K562 (cell line): ENCODE measurements around the gene CYP2R1. TPM values are rescaled to one million over a fixed set of nuclear protein-coding genes. Genes with fewer than 3 reads are reported as not detected.

Experiments used
- EP300 ChIP-seq: IDR thresholded peaks from 2 replicates; pipeline ENCODE4 v1.6.1; 2012; ENCODE audit warnings: low read length, improper control_type of control experiment
- ESRRA ChIP-seq: fragments of 450-650 bp; IDR thresholded peaks from 2 replicates; pipeline ENCODE4 v1.6.1; 2014; ENCODE audit warnings: low read depth, mild to moderate bottlenecking, moderate library complexity, borderline replicate concordance
- GABPA ChIP-seq: fragments of 200-800 bp; sonication (Bioruptor generic); conservative IDR thresholded peaks from 2 replicates; pipeline ENCODE4 v1.6.1; 2016; ENCODE audit warnings: low read depth, missing genetic modification characterization, missing compliant biosample characterization
- GTF2A2 ChIP-seq: IDR thresholded peaks from 2 replicates; pipeline ENCODE4 v1.6.1; 2016; ENCODE audit warnings: mild to moderate bottlenecking, missing genetic modification characterization, missing compliant biosample characterization
- ILK ChIP-seq: fragments of 450-650 bp; IDR thresholded peaks from 2 replicates; pipeline ENCODE4 v1.6.1; 2016; ENCODE audit warnings: missing genetic modification characterization, low read depth, mild to moderate bottlenecking, missing compliant biosample characterization, moderate library complexity, borderline replicate concordance
- IRF2 ChIP-seq: sonication (generic); formaldehyde crosslinking; IDR thresholded peaks from 2 replicates; pipeline ENCODE4 v1.8.1; 2022; ENCODE audit warnings: mild to moderate bottlenecking, missing genetic modification reagents
- RBM39 ChIP-seq: fragments of 200-400 bp; formaldehyde crosslinking; optimal IDR thresholded peaks from 2 replicates; pipeline ENCODE3; 2018; ENCODE audit warnings: low read depth, low read length
- RCOR1 ChIP-seq, 2 experiments: IDR thresholded peaks; 2 replicates each; pipeline ENCODE4 v1.6.1; 2012; ENCODE audit warnings: low read depth in 2 of 2, low read length in 2 of 2, borderline replicate concordance in 1 of 2, improper control_type of control experiment in 1 of 2
- SREBF2 ChIP-seq: sonication (generic); formaldehyde crosslinking; IDR thresholded peaks from 2 replicates; pipeline ENCODE4 v1.4.0; 2020; ENCODE audit warnings: mild to moderate bottlenecking, missing genetic modification reagents
- STAG1 ChIP-seq: sonication (generic); formaldehyde crosslinking; IDR thresholded peaks from 2 replicates; pipeline ENCODE4 v1.5.0; 2020; ENCODE audit warnings: missing genetic modification reagents, borderline replicate concordance
- TCF15 ChIP-seq: fragments of 250-450 bp; sonication (Bioruptor Pico); IDR thresholded peaks from 2 replicates; pipeline ENCODE4 v1.8.0; 2022; ENCODE audit warnings: moderate library complexity, mild to moderate bottlenecking, inconsistent platforms
- TFAM ChIP-seq: fragments of 250-450 bp; sonication (Bioruptor Pico); conservative IDR thresholded peaks from 2 replicates; pipeline ENCODE4 v1.5.0; 2021; ENCODE audit warnings: mild to moderate bottlenecking, moderate library complexity
- THRA ChIP-seq: fragments of 450-650 bp; IDR thresholded peaks from 2 replicates; pipeline ENCODE4 v1.6.1; 2017; ENCODE audit warnings: mild to moderate bottlenecking, moderate library complexity
- YY1 ChIP-seq, 3 experiments: IDR thresholded peaks; 2 replicates each; pipeline ENCODE4 v1.6.1; 2011; ENCODE audit warnings: low read length in 2 of 3, mild to moderate bottlenecking in 2 of 3, moderate library complexity in 2 of 3, borderline replicate concordance in 1 of 3, control low read depth in 1 of 3, low read depth in 1 of 3; ENCODE audit not compliant: insufficient read depth in 3 of 3, insufficient replicate concordance in 2 of 3, control insufficient read depth in 1 of 3, insufficient read length in 1 of 3; ENCODE audit errors: extremely low read depth in 1 of 3
- ZKSCAN3 ChIP-seq: fragments of 250-450 bp; sonication (Bioruptor Pico); IDR thresholded peaks from 2 replicates; pipeline ENCODE4 v1.4.0; 2020
- ZKSCAN8 ChIP-seq: fragments of 200-800 bp; sonication (Bioruptor generic); IDR thresholded peaks from 2 replicates; pipeline ENCODE4 v1.6.1; 2016; ENCODE audit warnings: missing genetic modification characterization, missing compliant biosample characterization
- ZNF124 ChIP-seq: sonication (generic); formaldehyde crosslinking; IDR thresholded peaks from 2 replicates; pipeline ENCODE4 v1.8.1; 2022; ENCODE audit warnings: missing genetic modification reagents
- ZNF354B ChIP-seq: fragments of 250-450 bp; sonication (Bioruptor Pico); IDR thresholded peaks from 2 replicates; pipeline ENCODE4 v1.4.0; 2020
- ZNF780A ChIP-seq: fragments of 250-450 bp; sonication (Bioruptor Pico); IDR thresholded peaks from 2 replicates; pipeline ENCODE4 v1.5.0; 2021; ENCODE audit warnings: mild to moderate bottlenecking
- polyA plus RNA-seq, 8 experiments: library from polyadenylated mRNA; depleted of rRNA in 4 of 8; stranded (reverse) in 5 of 8; unstranded in 3 of 8; fragments of >200 nt; fragmentation: Nextera tagmentation in 2 of 8; fragmentation: Illumina TruSeq in 1 of 8; extraction: Ambion mirVana in 2 of 8; extraction: Trizol in 1 of 8; gene quantifications; 2 replicates each; pipeline versions ENCODE4 v1.2.1 to v1.2.3, GENCODE V29; 2011 to 2014; ENCODE audit warnings: inconsistent platforms in 1 of 8, missing spikeins in 1 of 8
- total RNA-seq, 7 experiments: library from RNA; depleted of rRNA in 6 of 7; stranded (reverse); fragments of >200 nt in 6 of 7; fragmentation: Illumina TruSeq in 2 of 7; extraction: Trizol in 2 of 7; gene quantifications; 2 replicates each; pipeline versions ENCODE4 v1.2.1 to v1.2.3, GENCODE V29; 2011 to 2021; ENCODE audit warnings: low replicate concordance in 1 of 7
- TF ChIP-seq, protein P1 (sequence below): IDR thresholded peaks from 3 replicates; pipeline ENCODE4 v1.6.1; 2011; ENCODE audit warnings: borderline replicate concordance, mild to moderate bottlenecking; ENCODE audit not compliant: insufficient read length, insufficient read depth
- TF ChIP-seq, protein P2 (sequence below): fragments of 450-650 bp; formaldehyde crosslinking; IDR thresholded peaks from 2 replicates; pipeline ENCODE4 v1.4.0; 2020; ENCODE audit warnings: mild to moderate bottlenecking, moderate library complexity
- TF ChIP-seq, protein P3 (sequence below): fragments of 250-450 bp; sonication (Bioruptor Pico); IDR thresholded peaks from 2 replicates; pipeline ENCODE4 v1.8.0; 2021; ENCODE audit warnings: borderline replicate concordance, mild to moderate bottlenecking, moderate library complexity; ENCODE audit not compliant: poor library complexity, severe bottlenecking

Gene CYP2R1
- total and polyA plus RNA-seq, 9 of the 15 experiments (the other 6 are each of a cell fraction or from before 2014, with no cell fraction given): 19.4 to 40.5 (median 29.4) TPM

DNA sequence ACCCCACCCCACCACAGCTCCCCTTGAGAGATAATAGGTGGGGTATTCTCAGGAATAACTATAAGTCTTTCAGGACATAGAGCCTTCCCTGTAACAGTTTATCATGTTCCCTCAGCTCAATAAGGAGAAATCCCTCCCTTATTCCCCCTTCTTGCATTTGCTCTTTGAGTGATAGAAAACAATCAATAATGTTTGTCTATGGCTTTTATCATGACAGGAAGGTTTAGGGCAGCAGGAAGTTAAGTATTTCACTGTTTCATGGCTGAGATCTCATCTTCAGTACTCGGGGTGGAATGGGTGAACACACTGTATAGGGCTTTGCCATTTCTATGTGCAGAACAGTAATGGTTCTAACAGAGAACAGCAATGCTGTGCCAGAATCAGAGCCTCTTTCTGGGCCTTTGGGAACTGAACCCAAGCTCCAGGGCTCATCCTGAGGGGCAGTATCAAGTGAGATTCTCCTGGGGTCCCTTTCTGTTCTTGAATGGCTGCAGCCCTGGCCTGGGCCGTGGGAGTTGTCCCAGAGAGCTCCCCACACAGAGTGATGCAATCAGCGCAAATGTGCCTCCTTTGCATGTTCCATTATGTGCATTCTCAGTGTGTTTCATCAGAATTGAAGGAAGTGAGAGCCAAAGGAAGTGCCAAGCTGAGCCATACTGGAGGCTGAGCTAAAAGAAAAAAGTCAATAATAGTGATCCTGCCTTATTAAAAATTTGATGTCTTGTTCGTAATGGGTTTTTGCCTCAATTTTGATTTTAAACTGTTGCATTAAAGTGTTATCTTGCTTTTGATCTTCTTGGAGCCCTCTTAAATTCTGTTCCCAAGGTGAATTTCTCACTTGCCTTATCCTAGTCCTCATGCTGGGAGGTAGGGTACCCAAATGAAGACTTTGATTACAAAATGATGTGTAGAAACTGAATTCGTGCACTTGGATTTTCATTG, 2.9 kb upstream of the CYP2R1 start (continued):
- TF ChIP-seq, protein P1, sequence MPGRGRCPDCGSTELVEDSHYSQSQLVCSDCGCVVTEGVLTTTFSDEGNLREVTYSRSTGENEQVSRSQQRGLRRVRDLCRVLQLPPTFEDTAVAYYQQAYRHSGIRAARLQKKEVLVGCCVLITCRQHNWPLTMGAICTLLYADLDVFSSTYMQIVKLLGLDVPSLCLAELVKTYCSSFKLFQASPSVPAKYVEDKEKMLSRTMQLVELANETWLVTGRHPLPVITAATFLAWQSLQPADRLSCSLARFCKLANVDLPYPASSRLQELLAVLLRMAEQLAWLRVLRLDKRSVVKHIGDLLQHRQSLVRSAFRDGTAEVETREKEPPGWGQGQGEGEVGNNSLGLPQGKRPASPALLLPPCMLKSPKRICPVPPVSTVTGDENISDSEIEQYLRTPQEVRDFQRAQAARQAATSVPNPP: no peak
- TF ChIP-seq STAG1 (CRISPR knock-in tag) (no peak), ZKSCAN8 (CRISPR knock-in tag) (peak; percentile 61; the same call in 1 of the 2 replicates), IRF2 (no peak), TFAM (CRISPR knock-in tag) (no peak), EP300 (peak; percentile 80), RCOR1 (IDR thresholded peaks at IDR 0.05; ENCODE audit: borderline replicate concordance in 1 of 2, low read depth in 2 of 2, low read length in 2 of 2) (0 out of 4 replicates have a peak, but pooled peaks of 1 of the 2 experiments have one; percentile 12), RBM39 (no peak), TCF15 (0 out of 2 replicates have a peak, but pooled peaks have one; percentile 39), ZNF780A (CRISPR knock-in tag) (no peak), THRA (no peak), GABPA (tag) (peak; percentile 78), ILK (no peak), ZKSCAN3 (no peak), YY1 (IDR thresholded peaks at IDR 0.05; ENCODE audit: borderline replicate concordance in 1 of 3, control insufficient read depth in 1 of 3, extremely low read depth in 1 of 3, insufficient read depth in 3 of 3, insufficient read length in 1 of 3, insufficient replicate concordance in 2 of 3, low read depth in 1 of 3, low read length in 2 of 3) (peak in 1 of 3 experiments; percentile 37), ZNF354B (CRISPR knock-in tag) (0 out of 2 replicates have a peak, but pooled peaks have one; percentile 27), ZNF124 (CRISPR knock-in tag) (no peak), GTF2A2 (no peak), ESRRA (0 out of 2 replicates have a peak, but pooled peaks have one; percentile 31), SREBF2 (no peak)
- TF ChIP-seq, protein P2, sequence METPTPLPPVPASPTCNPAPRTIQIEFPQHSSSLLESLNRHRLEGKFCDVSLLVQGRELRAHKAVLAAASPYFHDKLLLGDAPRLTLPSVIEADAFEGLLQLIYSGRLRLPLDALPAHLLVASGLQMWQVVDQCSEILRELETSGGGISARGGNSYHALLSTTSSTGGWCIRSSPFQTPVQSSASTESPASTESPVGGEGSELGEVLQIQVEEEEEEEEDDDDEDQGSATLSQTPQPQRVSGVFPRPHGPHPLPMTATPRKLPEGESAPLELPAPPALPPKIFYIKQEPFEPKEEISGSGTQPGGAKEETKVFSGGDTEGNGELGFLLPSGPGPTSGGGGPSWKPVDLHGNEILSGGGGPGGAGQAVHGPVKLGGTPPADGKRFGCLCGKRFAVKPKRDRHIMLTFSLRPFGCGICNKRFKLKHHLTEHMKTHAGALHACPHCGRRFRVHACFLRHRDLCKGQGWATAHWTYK (CRISPR knock-in tag): no peak; the same call in 1 of the 2 replicates
- TF ChIP-seq, protein P3, sequence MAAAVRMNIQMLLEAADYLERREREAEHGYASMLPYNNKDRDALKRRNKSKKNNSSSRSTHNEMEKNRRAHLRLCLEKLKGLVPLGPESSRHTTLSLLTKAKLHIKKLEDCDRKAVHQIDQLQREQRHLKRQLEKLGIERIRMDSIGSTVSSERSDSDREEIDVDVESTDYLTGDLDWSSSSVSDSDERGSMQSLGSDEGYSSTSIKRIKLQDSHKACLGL: no peak
